ENCODE measurements around the gene SKI.
A peak's percentile ranks its signal among the peaks of the same experiment; 100 is the strongest.

SKI gene

GRCh38 chr1:2307064-2307605 is 79.0 kb downstream of the SKI start:
- no peak for DNase-seq

GRCh38 chr1:2307972-2308371 is 79.9 kb downstream of the SKI start:
- no peak for DNase-seq

DNA sequence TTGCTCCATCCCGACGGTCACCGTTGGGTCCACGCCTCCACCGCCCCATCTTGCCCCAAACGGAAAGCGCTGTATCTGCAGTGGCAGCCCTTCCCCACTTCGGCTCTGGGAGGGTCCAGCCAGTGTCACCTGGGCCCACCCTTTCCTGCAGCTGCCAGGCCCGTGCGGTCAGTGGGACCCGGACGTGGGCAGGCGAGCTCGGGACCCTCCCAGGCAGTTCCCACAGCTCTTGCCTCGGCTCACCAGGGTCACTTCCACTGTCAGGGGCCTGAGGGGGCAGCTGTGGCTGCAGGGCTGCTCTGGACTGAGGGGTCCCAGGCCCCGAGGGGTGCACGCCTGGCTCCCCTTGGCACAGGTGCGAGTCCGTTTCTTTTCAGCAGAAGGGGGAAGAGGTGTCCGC is 80.7 kb downstream of the SKI start:
- DNase-seq, result no peak

DNA sequence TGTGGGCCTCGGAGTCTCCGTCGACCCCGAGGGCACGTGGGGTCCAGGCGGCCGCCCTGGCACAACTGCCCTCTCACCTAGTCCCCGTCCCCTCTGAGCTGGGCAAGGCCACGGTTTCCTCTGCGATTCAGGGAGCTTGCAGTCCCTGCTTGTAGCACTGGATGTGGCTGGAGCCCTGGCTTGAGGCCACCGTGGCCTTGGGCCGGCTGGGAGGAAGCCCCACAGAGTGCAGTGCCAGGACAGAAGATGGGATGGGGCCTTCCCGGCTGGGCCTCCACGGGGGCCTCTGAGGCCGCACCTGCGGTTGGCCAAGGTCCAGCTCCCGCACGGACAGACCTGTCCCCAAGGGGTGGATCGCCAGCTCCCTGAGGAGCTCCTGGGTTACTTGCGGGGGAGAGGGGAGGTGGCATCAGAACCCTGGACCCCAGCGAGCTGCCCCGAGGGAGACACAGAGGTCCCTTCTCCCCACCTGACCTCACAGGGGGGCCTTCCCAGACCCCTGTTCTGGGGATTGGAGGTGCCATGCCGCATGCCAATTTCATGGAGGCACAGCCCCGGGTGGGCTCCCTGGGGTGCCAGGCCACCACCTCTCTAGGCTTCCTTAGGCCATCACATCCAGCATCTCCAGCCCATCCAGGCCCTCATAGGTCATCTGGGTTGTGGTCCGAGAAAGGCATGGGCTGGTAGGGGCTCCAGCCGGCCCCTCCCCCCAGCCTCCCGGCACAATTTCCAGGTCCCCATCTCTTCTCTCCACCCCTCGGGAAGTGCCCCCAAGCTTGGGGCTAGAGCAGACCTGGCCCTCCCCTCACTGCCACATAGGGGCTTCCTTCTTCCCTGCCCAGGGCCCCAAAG is 82.4 kb downstream of the SKI start:
- no peak for DNase-seq

DNA sequence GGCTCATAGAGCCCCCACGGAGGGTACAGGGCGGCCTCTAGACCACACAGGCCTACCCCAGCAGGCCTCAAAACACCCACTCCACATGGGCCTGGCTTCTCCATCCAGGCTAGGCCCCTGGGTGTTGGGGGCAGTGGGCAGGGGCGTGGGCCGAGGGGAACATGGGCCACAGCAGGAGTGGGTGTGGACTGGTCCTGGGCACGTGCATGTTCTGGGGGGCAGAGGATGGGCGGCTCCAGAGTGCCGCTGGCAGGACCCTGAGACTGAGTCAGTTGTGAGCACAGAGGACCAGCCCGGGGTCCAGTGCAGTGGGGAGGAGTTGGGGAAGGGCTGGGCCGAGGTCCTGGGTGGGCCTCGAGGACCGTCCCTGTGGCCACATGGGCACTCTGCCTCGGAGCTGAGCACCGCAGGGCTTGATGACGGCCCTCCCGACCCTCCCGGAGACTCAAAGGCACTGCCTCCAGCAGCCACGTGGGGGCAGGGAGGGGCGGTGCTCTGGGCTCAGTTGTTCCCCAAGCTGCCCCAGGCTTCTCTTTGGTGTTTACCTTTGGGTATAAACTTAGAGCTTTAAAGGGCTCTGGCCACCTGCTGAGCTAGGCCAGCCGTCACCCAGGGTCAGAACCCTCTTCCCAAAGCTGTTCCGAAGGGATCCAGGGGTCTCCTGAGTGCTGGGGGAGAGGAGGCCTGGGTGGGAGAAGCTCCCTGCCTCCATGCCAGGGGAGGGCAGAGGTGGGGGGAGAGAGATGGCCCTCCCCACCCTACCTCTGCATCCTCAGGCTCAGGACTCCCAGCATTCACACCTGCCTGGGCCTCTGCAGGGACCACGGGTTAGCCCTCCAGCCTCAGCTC is 83.3 kb downstream of the SKI start:
- DNase-seq, result no peak

GRCh38 chr1:2312160-2312514 is 84.0 kb downstream of the SKI start:
- DNase-seq, result no peak

GRCh38 chr1:2312515-2313301 is 84.6 kb downstream of the SKI start:
- no peak for DNase-seq

- no peak for DNase-seq
Observed at GRCh38 chr1:2313651-2314261, 85.6 kb downstream of the SKI start.

- DNase-seq, result peak; percentile 79
Observed at GRCh38 chr1:2314273-2314802, 86.2 kb downstream of the SKI start.

GRCh38 chr1:2314803-2315673 is 86.9 kb downstream of the SKI start:
- peak; percentile 70 for DNase-seq

DNA sequence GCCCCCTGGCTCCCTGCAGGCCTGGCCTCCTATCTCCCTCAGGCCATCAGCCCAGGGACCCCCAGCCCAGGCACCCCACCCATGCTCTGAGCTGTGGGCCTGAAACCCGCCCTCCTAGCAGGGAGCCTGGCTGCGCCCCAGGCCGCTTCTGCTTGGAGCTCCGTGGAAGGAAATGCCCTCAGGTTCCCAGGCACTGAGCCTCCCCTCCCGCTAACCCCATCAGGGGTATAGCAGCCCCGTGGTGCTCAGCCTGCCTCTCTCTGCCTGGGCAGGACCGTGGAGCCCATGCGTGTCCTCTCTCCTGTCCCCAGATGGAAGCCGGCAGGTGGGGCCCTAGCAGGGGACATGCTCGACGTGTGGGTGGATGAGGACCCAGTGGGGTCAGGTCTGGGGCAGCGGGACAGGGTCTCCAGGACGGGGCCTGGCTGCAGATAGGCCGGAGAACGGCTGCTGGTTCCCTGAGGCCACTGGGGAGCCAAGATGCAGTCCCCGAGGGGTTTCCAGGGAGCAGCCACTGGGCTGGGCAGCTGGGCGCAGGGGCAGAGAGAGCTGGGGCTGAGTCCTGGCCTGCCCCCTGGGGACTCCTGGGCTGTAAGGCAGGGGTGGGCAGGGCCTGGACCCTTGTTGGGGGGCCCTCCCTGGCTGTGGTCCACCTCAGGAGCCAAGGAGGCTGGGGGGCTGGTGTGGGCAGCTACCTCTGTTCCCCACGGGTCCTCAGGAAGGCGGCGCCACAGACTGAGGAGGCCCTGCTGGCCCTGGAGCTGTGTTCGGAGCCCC is 87.7 kb downstream of the SKI start:
- no peak for DNase-seq

DNA sequence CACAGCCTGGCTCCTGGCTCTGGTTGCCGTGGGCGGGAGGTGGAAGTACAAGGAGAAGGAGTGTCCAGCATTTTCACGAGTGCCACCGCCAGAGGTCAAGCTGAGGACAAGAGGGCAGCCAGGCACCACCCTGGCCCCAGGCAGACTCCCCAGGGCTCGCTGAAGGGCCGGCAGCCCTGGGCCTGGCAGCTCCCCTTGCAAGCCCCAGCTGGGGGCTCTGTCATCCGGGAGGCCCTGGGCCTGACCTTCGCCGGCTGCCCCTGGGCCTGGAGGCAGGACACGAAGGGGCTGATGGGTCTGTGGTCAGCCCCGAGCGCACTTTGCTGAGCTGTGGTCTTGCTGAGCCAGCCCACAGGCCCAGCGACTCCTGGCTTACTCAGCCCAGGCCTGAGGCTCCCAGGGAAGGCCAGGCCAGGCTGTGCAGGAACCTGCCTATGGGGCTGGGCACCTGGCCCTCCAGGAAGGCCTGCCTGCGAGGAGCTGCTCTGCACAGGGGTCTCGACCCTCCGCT is 88.4 kb downstream of the SKI start:
- no peak for DNase-seq

DNA sequence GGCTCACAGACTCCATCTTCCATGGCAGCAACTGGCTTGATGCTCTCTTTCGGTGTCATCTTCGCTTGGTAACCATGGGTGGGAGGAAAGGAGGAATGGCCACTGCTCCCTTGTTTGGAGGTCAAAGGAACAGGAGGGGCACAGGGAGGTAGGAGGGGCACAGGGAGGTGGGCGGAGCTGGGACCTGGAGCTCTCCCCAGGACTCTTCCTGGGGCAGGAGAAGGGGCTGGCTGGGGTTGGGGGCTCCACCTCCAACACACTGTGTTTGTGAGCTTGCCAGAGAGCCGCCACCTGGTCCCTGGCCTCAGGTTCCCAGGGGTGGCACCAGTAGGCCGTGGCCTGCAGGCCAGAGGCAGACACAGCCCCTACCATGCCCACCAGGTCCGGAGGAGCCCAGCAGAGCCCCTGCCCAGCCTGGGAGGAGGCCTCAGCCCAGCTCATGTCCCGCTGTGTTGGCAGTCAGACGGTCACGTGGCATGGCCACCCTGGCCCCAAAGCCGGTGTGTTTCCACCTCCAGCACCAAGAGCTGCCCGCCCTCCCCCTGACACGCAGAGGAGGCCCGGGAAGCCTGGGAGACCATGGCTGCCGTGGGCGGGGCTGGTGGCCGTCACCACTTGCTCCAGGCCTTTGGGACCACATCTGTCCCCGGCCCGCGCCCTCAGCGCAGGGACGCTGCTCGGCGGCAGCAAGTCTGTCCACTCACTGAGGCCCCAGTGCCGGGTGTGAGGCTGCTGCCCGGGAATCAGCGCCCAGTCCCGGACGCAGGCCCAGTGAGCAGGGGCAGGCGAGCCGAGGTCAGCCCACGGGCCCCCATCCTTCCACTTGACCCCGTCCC is 89.3 kb downstream of the SKI start:
- DNase-seq, result no peak

DNA sequence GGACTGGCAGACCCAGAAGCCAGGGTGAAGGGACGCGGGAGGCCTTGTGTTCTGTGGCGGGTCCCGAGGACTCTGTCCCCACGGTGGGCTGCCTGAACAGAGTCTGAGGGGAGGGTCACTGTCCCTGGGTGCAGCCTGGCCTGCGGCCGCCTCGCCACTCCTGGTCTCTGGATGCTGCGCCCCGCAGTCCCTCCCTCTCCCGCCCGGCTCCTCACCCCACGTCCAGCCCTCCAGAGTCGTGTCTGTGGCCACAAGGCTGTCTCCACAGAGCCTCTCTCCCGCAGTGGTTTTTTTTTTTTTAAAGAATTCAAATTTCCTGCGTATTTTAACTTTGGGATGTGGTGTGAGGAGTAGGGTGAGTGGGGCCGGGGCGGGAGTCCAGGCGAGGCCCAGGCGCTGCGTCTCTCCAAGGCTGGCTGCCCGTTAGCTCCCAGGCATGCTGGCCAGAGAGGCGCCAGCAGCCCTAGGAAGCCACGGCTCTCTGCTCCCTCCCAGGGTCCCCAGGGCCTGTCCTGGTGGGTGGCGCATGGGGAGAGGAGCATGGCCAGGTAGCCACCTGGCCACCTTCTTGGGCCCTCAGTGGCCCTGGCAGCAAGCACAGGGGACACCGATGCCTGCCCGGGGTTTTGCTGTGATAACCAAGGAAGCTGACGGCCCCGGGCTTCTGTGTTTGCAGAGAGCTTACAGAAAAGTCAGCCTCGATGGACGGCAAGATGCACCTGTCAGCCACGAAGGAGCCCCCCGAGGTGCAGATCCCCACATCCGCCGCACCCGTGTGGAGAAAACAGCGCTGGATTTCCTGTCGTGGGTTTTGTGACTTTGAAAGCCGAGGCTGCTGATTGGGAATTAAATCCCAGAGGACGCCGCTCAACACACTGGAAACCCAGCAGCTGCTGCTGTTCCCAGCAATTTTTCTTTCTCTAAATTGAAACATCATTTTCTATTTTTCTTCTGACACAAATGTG is 90.5 kb downstream of the SKI start:
- DNase-seq, result no peak

DNA sequence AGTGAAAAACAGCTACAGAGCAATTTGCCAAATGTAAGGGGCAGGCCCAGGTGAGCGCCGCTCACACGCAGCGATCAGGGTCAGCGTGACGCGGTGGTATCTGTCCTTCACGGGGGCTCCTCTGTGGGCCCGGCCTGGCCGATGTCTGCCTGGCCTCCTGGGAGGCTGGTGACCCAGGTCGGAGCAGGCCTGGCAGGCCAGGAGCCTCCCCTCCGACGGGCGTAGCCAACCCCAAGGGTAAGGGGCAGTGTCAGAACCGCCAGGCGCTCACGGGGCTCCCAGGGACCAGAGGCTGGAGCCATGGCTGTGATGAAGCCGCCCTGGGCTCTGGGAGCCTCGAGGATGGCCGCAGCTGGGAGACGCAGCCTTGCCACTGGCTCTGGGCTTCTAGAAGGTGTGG is 91.2 kb downstream of the SKI start:
- DNase-seq, result no peak

DNA sequence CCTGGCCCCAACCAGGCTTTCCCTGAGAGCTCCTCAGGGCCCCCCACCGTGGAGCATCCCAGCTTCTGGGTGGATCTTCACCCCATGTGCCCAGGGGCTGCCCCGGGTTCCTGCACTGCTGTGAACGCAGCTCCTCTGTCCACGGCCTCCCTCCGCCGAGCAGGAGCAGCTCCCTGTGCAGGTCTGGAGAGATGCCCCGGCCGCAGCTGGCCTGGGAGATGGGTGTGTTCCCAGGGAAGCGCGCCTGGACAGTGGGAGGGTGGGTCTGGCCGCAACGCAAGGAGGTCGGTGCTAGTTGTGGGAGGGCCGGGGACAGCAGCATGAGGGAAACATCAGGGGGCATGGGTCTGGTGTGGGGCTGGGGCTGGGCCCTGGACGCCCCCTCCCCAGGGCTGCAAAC is 91.9 kb downstream of the SKI start:
- DNase-seq, result no peak

Measured in right kidney (tissue), 1 donor.